Colonic mucosa (tissue), 4 donors: ENCODE measurements around the gene HNRNPM. TPM values are rescaled to one million over a fixed set of nuclear protein-coding genes. Genes with fewer than 3 reads are reported as not detected.
A peak's percentile ranks its signal among the peaks of the same experiment; 100 is the strongest.
"Not testable (repeated sequence)": the region's sequence is repeated elsewhere in the genome, so short reads cannot be mapped to it uniquely, and the experiment has no call there.

Experiments used
- DNase-seq: peaks from one replicate; pipeline ENCODE4 v3.0.0-alpha.2; 2020
- H3K27ac ChIP-seq: fragments of 200-600 bp; one replicate; pipeline ENCODE4 v1.8.0; 2021
- H3K27me3 ChIP-seq: fragments of 200-600 bp; one replicate; pipeline ENCODE4 v1.8.0; 2021
- H3K36me3 ChIP-seq: fragments of 200-600 bp; one replicate; pipeline ENCODE4 v1.8.0; 2021
- H3K4me1 ChIP-seq: fragments of 200-600 bp; one replicate; pipeline ENCODE4 v1.8.0; 2021; ENCODE audit warnings: mild to moderate bottlenecking
- H3K4me3 ChIP-seq: fragments of 200-600 bp; one replicate; pipeline ENCODE4 v1.8.0; 2021
- H3K9ac ChIP-seq, 2 donors: one replicate each; pipeline ENCODE4 v1.7.0; 2013; ENCODE audit warnings: control low read depth in 2 of 2, low read depth in 2 of 2, low read length in 2 of 2
- H3K9me3 ChIP-seq: fragments of 200-600 bp; one replicate; pipeline ENCODE4 v1.8.0; 2021
- intact Hi-C: fragments of 100-400 bp; cut with DNase I; formaldehyde crosslinking; loops from one replicate; pipeline ENCODE4 v1.14.1; 2022
- total RNA-seq, 2 donors: library from RNA; stranded (reverse); fragmentation: NEBNext Ultra II Directional in 1 of 2; extraction: Animal tissue kit (Norgen Biotek cat#: 25700) in 1 of 2; gene quantifications; one replicate each; pipeline ENCODE4 v1.2.1, GENCODE V29; 2021
- TF ChIP-seq, protein P1 (sequence below): fragments of 200-600 bp; IDR thresholded peaks from one replicate; pipeline ENCODE4 v1.8.0; 2022; ENCODE audit warnings: antibody characterized with exemption, mild to moderate bottlenecking
- donor health status: healthy.
- donor health status: DM: no; HTN: no; CAD: no.
- donor health status: DM: no; HTN: no; CAD: no.

HNRNPM gene
- total RNA-seq, 2 donors from 2014 or later, result 122 to 339 TPM

DNA sequence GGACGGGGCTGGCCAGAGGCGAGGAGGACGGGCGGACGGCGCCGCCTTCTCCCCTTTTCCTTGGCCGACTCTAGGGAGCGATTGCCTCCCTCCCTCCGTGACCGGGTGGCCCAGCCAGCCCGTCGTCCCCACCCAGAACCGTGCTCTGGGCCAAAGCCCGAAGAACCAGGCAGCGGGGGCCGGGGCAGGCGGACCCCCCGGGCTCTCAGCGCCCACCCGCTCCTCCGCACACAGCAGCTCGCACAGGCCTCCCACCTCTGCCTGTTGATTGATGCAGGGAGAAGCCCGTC lies 41.0 kb upstream of the HNRNPM start:
- H3K27ac ChIP-seq, result no peak overlapping the region
- DNase-seq, result no peak
- TF ChIP-seq, protein P1, sequence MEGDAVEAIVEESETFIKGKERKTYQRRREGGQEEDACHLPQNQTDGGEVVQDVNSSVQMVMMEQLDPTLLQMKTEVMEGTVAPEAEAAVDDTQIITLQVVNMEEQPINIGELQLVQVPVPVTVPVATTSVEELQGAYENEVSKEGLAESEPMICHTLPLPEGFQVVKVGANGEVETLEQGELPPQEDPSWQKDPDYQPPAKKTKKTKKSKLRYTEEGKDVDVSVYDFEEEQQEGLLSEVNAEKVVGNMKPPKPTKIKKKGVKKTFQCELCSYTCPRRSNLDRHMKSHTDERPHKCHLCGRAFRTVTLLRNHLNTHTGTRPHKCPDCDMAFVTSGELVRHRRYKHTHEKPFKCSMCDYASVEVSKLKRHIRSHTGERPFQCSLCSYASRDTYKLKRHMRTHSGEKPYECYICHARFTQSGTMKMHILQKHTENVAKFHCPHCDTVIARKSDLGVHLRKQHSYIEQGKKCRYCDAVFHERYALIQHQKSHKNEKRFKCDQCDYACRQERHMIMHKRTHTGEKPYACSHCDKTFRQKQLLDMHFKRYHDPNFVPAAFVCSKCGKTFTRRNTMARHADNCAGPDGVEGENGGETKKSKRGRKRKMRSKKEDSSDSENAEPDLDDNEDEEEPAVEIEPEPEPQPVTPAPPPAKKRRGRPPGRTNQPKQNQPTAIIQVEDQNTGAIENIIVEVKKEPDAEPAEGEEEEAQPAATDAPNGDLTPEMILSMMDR, result no peak
- H3K9me3 ChIP-seq, result no peaks in the 10 kb centered on the region
- H3K9ac ChIP-seq, result no peak overlapping the region
- intact Hi-C loops, result no loop called here
- peaks cover 7% of the 10 kb centered on the region for H3K36me3 ChIP-seq
- H3K4me1 ChIP-seq, result no peaks in the 10 kb centered on the region
- no peak overlapping the region for H3K4me3 ChIP-seq
- no peaks in the 10 kb centered on the region for H3K27me3 ChIP-seq

DNA sequence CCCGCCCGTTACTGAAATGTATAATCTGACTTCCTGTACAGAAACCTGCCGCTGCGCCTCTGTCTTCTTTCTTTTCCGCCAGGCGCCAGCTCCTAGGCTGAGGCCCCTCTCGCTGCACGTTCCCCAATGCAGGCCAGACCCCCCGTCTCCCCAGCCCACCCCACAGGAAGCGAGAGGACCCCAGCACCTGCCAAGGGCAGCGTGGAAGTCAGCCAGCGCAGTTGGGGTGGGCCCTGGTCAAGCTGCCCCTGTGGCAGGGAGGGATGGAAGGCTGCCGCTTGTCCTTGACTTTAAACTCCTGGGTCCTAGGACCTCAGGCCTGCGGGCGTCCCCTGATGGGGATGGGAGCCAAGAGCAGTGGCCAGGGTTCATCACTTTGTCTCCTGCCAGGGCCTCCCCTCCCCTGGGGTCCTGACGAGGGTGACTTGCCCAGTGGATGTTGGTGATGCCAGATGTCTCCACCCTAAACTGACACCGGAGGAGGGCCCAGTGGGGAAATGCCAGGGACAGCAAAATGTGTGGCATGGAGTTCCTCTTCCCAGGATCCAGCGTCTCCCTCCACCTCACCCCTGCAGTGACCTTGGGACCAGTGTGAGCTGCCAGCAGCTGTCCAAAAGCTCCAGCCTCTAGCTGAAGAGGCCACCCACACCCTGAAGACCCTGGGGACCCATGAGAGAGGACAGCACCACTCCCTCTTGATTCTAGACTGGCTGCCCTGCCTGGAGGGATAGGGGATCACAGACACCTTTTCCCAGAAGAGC lies 40.2 kb upstream of the HNRNPM start:
- no peak for DNase-seq
- no peak overlapping the region for H3K9ac ChIP-seq
- intact Hi-C loops, result no loop called here
- H3K4me3 ChIP-seq, result no peak overlapping the region
- H3K27ac ChIP-seq, result no peak overlapping the region
- no peaks in the 10 kb centered on the region for H3K27me3 ChIP-seq
- TF ChIP-seq, protein P1, result no peak
- H3K4me1 ChIP-seq, result no peaks in the 10 kb centered on the region
- H3K9me3 ChIP-seq, result no peaks in the 10 kb centered on the region
- H3K36me3 ChIP-seq, result peaks cover 7% of the 10 kb centered on the region

DNA sequence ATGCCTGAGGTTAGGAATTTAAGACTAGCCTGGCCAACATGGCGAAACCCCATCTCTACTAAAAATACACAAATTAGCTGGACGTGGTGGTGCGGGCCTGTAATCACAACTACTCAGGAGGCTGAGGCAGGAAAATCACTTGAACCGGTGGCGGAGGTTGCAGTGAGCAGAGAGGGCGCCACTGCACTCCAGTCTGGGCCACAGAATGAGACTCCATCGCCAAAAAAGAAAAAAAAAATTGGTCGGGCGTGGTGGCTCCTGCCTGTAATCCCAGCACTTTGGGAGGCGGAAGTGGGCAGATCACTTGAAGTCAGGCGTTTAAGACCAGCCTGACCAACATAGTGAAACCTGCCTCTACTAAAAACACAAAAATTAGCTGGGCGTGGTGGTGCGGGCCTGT lies 34.1 kb upstream of the HNRNPM start:
- not testable (repeated sequence) for DNase-seq, H3K27ac ChIP-seq, H3K4me3 ChIP-seq, H3K4me1 ChIP-seq, H3K9me3 ChIP-seq, H3K36me3 ChIP-seq, H3K27me3 ChIP-seq, H3K9ac ChIP-seq
- intact Hi-C loops, result loop anchor here (5.0 kb wide), 1 partner anchor 92 kb away; the partner anchor contains the start of gene PRAM1

DNA sequence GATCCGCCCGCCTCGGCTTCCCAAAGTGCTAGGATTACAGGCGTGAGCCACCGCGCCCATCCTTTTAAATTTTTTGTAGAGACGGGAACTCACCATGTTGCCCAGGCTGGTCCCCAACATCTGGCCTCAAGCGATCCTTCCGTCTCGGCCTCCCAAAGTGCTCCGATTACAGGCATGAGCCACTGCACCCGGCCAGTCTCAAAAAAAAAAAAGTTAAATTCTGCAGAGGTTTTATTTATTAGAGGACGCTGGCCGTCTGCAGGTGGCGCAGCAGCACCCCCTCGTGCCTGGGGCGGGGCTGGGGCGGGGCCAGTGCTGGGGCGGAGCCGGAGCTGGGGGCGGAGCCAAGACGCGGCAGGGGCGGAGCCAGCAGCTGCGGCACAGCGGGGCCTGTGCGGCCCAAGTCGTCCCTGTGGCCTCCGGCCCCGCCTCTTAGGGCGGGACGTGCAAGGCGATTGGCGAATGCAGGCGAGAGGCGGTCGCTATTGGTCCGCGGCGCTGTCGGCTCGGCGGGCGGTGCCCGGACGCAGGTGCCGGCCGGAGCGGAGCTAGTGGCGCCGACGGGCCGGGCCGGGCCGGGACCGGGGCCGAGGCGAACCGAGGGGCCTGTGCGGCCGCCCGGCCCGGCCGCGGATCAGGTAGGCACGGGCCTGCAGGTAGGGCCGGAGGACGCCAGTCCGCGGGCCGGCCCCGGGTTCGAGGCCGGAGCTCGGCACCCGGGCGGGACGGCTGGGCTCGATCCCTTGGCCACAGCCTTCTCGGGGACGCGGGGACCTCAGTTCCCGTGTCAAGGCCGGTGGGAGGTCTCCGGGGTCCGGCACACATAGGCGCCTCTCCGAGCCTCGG lies 31.8 kb upstream of the HNRNPM start, which contains the start of gene MARCHF2:
MARCHF2 (plus strand) TSS at position 523 of the 846 bp plus-strand sequence. CDS start 8,536 bp downstream, outside the sequence.
- TF ChIP-seq, protein P1, result peak; percentile 35

DNA sequence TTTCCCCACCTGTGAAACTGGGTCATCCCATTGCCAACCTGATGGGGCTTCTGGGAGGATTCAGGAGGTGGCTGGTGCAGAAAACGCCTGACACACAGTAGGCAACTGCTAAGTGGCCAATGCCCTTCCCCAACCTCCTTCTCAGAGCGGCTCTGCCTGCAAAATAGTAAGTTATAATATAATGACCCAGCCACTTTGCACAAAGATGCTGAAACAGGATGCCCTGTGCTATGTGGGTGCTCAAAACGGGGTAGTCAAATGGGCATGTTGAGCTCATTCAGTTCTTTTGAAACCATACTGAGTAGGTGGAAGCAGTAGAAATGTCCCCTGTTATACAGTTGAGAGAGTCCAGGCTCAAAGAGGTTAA lies 31.2 kb upstream of the HNRNPM start:
- TF ChIP-seq, protein P1, result no peak
- Histone ChIP-seq H3K9ac (peak overlapping the region; percentile 49 to 90), H3K4me3 (peak overlapping the region; percentile 88), H3K27me3 (no peaks in the 10 kb centered on the region), H3K36me3 (no peaks in the 10 kb centered on the region), H3K27ac (no peak overlapping the region), H3K9me3 (no peaks in the 10 kb centered on the region), H3K4me1 (peaks cover 4% of the 10 kb centered on the region)
- intact Hi-C loops, result loop anchor here (5.0 kb wide), 1 partner anchor 89 kb away; the partner anchor contains the start of gene PRAM1
- no peak for DNase-seq

More for the DNA sequence above, 31.8 kb upstream of the HNRNPM start, which contains the start of gene MARCHF2:
- peaks cover 4% of the 10 kb centered on the region for H3K4me1 ChIP-seq
- H3K9ac ChIP-seq, result peak within 1 kb of the TSS; percentile 49 to 90
- H3K36me3 ChIP-seq, result no peaks in the 10 kb centered on the region
- intact Hi-C loops, result loop anchor here (5.0 kb wide), 1 partner anchor 89 kb away; the partner anchor contains the start of gene PRAM1
- peak within 1 kb of the TSS; percentile 88 for H3K4me3 ChIP-seq
- no peaks in the 10 kb centered on the region for H3K27me3 ChIP-seq
- DNase-seq, result peak; percentile 95
- H3K9me3 ChIP-seq, result no peaks in the 10 kb centered on the region
- H3K27ac ChIP-seq, result no peak within 1 kb of the TSS
